Measurements from ENCODE around the gene NARS2.
"Not testable (repeated sequence)": the region's sequence is repeated elsewhere in the genome, so short reads cannot be mapped to it uniquely, and the experiment has no call there.

GRCh38 chr11:78464787-78465168 is 109.9 kb downstream of the NARS2 start:
- TF ChIP-seq POLR2A, CTCF (IDR thresholded peaks at IDR 0.05): not testable (repeated sequence)

Measured in ovary (tissue), 3 donors.